Nephron progenitor cell (in vitro differentiated cells): ENCODE data around the gene ZNF500.

Experiments
- DNase-seq: peaks from one replicate; pipeline ENCODE4 v3.0.0; 2021
- H3K27ac Mint-ChIP-seq: 2 replicates; pipeline ENCODE4 v1.8.0; 2021; ENCODE audit warnings: mild to moderate bottlenecking, moderate library complexity, mixed read lengths
- H3K27me3 Mint-ChIP-seq: 2 replicates; pipeline ENCODE4 v1.8.0; 2021; ENCODE audit warnings: mild to moderate bottlenecking, low read depth, mixed read lengths; ENCODE audit not compliant: poor library complexity
- H3K36me3 Mint-ChIP-seq: 2 replicates; pipeline ENCODE4 v1.8.0; 2021; ENCODE audit warnings: low read depth, mixed read lengths
- H3K4me1 Mint-ChIP-seq: 2 replicates; pipeline ENCODE4 v1.8.0; 2021; ENCODE audit warnings: mixed read lengths
- H3K4me3 Mint-ChIP-seq: 2 replicates; pipeline ENCODE4 v1.8.0; 2021; ENCODE audit warnings: mild to moderate bottlenecking, moderate library complexity, mixed read lengths
- H3K9me3 Mint-ChIP-seq: 2 replicates; pipeline ENCODE4 v1.8.0; 2021; ENCODE audit warnings: mild to moderate bottlenecking, moderate library complexity, mixed read lengths
- TF ChIP-seq, protein P1 (sequence below): fragments of 200-600 bp; sonication (generic); IDR thresholded peaks from 2 replicates; pipeline ENCODE4 v1.5.0; 2021; ENCODE audit warnings: antibody characterized with exemption

Gene ZNF500

DNA sequence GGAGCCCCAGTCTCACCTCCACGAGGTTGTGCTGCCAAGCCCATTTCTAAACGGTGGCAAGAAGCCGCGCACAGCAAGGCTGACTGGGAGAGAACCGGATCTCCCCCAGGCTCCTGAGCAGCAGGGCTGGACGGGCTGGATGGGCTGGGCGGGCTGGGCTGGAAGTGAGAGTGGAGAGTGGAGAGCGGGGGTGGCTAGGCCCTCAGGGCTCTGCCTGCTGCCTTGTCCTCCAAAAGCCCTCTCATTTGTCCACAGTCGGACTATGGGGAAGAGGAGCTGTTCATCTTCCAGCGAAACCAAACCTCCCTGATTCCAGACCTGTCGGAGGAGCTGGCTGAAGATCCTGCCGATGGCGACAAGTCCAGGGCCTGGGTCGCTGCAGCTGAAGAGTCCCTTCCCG is 29.4 kb downstream of the ZNF500 start:
- TF ChIP-seq, protein P1, sequence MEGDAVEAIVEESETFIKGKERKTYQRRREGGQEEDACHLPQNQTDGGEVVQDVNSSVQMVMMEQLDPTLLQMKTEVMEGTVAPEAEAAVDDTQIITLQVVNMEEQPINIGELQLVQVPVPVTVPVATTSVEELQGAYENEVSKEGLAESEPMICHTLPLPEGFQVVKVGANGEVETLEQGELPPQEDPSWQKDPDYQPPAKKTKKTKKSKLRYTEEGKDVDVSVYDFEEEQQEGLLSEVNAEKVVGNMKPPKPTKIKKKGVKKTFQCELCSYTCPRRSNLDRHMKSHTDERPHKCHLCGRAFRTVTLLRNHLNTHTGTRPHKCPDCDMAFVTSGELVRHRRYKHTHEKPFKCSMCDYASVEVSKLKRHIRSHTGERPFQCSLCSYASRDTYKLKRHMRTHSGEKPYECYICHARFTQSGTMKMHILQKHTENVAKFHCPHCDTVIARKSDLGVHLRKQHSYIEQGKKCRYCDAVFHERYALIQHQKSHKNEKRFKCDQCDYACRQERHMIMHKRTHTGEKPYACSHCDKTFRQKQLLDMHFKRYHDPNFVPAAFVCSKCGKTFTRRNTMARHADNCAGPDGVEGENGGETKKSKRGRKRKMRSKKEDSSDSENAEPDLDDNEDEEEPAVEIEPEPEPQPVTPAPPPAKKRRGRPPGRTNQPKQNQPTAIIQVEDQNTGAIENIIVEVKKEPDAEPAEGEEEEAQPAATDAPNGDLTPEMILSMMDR, result no peak
- Mint-ChIP-seq H3K4me1 (peaks cover 25% of the 10 kb centered on the region), H3K27ac (no peak overlapping the region), H3K36me3 (no peaks in the 10 kb centered on the region), H3K27me3 (peaks cover 17% of the 10 kb centered on the region), H3K4me3 (no peak overlapping the region), H3K9me3 (no peaks in the 10 kb centered on the region)
- no peak for DNase-seq

- no peak for DNase-seq
- H3K27ac Mint-ChIP-seq, result no peak overlapping the region
- H3K9me3 Mint-ChIP-seq, result no peaks in the 10 kb centered on the region
- peaks cover 27% of the 10 kb centered on the region for H3K4me1 Mint-ChIP-seq
- no peaks in the 10 kb centered on the region for H3K36me3 Mint-ChIP-seq
- peaks cover 16% of the 10 kb centered on the region for H3K27me3 Mint-ChIP-seq
- TF ChIP-seq, protein P1, result no peak
- peak overlapping the region; percentile 47 for H3K4me3 Mint-ChIP-seq
These were observed 30.4 kb downstream of the ZNF500 start for GRCh38 chr16:4736546-4736945.

DNA sequence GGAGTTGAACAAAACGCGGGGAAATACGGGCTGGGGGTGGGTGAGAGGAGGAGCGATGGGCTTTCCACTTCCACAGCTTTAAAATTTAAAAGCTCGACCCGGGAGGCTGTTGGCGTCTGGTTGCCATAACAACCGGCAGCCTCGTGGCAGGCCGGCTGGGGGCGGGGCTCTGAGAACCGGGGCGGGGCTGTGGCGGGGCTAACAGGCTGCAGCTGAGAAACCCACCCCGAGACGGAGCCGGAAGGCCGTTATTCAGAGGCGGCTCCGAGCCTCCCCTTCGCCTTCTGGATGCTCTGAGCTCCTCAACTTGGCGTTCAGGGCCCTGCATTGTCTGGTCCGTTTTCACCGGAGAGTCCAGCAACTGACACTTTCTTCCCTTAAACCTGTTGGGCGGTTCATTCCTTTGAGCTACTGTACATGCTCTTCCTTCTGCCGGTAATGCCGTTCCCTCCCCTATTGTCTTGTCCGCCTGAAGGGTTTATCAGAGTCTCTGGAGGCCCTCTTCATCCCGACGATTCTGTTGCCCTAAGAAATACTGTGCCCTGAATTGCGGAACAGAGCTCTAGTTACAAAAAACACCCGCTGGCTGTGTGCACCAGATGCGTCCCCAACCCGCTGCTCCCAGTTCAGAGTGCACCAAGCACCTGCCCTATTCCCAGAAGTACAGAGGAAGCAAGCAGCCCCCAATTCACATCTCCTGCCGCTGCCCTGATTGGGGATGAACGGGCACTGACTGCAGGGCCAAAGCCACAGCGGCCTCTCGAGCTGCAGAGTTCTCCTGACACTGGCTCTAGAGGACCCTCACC is 32.0 kb downstream of the ZNF500 start:
- Mint-ChIP-seq H3K9me3 (no peaks in the 10 kb centered on the region), H3K4me3 (peak overlapping the region; percentile 94), H3K4me1 (peaks cover 34% of the 10 kb centered on the region), H3K27ac (peak overlapping the region; percentile 99), H3K27me3 (peaks cover 13% of the 10 kb centered on the region), H3K36me3 (peaks cover 8% of the 10 kb centered on the region)
- peak; percentile 96 for DNase-seq
- TF ChIP-seq, protein P1, result no peak

DNA sequence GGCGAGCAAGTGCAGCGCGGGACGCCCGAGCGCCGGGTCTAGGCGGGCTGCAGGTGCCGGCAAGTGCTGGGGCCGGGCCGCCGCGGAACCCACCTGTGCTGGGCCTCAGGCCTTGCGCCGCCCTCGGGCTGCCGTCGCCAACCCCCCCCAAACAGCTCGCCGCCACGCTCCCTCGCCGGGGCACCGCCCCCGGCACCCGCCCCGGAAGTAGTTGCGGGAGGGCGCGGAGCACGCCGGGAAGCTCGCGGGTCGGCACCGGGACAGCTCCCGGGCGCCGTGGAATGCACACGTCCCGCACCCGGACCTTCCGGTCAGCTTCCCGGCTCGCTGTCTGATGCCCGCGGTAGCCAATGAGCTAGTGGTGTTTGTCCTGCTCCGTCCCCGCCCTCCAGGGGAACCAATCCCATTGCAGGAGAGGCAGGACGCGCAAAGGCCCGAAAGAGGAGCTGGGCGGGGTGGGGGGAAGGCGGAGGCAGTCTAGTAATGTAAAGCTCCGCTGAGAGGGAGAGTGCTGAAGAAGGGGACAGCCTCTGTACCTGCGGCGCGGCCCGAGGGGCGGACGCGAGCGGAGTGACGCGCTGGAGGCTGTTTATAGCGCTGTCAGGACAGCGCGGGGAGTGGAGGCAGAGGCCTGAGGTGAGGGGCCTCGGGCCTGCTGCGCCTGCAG is 32.8 kb downstream of the ZNF500 start, which contains the start of the genes ANKS3 and DNAAF8:
ANKS3 (minus strand) TSS at position 209 of the 667 bp plus-strand sequence. CDS start 4,122 bp downstream, outside the sequence.
DNAAF8 (plus strand) TSS at position 475 of the 667 bp plus-strand sequence. CDS start 1,978 bp downstream, outside the sequence.
- Mint-ChIP-seq H3K36me3 (peaks cover 13% of the 10 kb centered on the region), H3K9me3 (no peaks in the 10 kb centered on the region), H3K27me3 (peaks cover 13% of the 10 kb centered on the region), H3K27ac (peak within 1 kb of the TSS; percentile 99), H3K4me1 (peaks cover 38% of the 10 kb centered on the region), H3K4me3 (peak within 1 kb of the TSS; percentile 94)
- DNase-seq, result peak; percentile 93
- TF ChIP-seq, protein P1, result no peak

DNA sequence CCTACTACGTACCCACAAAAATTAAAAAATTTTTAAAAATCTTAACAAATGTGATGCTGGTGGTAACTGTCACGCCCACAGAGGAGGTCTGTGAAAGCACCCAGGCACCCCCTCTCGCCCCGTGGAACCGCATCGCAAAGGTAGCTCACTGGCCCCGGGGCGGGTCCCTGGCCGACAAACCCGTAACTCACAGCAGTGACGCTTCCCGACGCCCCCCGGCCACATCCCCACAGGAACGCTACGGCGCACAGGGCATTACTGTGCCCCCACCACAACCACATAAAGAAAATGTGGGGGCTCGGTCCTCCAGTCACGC is 33.3 kb downstream of the ZNF500 start:
- Mint-ChIP-seq H3K4me3 (peak overlapping the region; percentile 94), H3K27ac (peak overlapping the region; percentile 83), H3K9me3 (no peaks in the 10 kb centered on the region), H3K27me3 (peaks cover 13% of the 10 kb centered on the region), H3K4me1 (peaks cover 42% of the 10 kb centered on the region), H3K36me3 (peaks cover 17% of the 10 kb centered on the region)
- TF ChIP-seq, protein P1, result no peak
- no peak for DNase-seq
